HL-60/S4 treated with retinoic acid at 250 ng/mL for 4 days and 3 days (cell line): Measurements from ENCODE around the gene OR6C2.
"Not testable (repeated sequence)": the region's sequence is repeated elsewhere in the genome, so short reads cannot be mapped to it uniquely, and the experiment has no call there.

Source experiments
- in situ Hi-C: fragments of 300-500 bp; cut with MboI; formaldehyde crosslinking; loops from 2 replicates; pipeline ENCODE4 v1.7.0; 2022; ENCODE audit warnings: low sequenced_read_pairs

The OR6C2 gene

DNA sequence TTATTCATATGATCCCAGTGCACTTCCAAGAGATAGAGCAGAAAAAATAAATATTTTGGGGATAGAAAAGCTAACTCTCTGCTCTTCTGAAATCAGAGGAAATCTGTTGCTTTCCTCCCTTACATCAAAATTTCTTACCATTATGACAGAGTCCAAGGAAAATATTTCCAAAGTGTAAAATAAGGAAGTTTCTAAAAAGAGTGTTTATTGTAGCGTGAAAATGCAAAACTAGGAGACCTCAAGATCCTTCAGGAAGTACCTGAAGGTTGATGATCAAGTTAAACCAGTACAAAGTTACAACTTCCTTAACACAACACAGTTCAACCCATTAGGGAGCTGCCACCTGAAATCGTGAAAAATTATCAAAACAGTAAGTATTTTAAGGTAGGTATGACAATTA, at the start of gene OR6C2:
Gene OR6C2 (plus strand): TSS at position 301 of the 400 bp plus-strand sequence. CDS start 8,138 bp downstream, outside the sequence.
- in situ Hi-C loops: no loop called here

- in situ Hi-C loops: no loop called here
Observed at GRCh38 chr12:55396326-55396725, 47.5 kb upstream of the OR6C2 start.

DNA sequence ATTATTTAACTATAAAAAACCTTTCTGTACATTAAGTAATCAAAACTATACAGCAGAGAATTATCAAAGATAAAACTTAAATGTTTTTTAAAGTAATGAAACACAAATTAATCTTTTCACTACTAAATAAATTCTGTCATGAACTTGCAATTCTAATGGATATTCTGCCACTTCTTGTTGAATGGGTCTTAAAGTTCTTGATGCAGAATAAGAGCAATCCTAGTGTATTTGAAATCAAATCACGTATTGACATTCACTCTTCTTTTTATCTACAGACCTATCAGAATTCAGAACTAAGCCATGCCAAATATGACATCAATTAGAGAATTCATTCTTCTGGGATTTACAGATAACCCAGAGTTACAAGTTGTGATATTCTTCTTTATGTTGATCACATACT, 43.6 kb upstream of the OR6C2 start, which contains the start of gene OR6C65:
Gene OR6C65 (plus strand): TSS at position 301 of the 400 bp plus-strand sequence. CDS start 0 bp downstream, at position 301.
- in situ Hi-C loops: no loop called here

- in situ Hi-C loops: no loop called here
Observed at GRCh38 chr12:55407866-55408265, 36.0 kb upstream of the OR6C2 start.

DNA sequence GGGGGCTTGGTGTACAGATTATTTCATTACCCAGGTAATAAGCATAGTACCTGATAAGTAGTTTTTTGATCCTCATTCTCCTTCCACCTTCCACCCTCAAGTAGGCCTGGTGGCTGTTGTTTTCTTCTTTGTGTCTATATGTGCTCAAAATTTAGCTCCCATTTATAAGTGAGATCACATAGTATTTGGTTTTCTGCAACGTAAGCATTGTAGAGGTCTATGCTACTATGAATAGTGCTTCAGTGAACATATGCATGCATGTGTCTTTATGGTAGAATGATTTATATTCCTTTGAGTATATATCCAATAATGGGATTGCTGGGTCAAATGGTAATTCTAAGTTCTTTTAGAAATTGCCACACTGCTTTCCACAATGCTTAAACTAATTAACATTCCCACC, 34.7 kb upstream of the OR6C2 start:
- in situ Hi-C loops: not testable (repeated sequence)

- in situ Hi-C loops: not testable (repeated sequence)
Observed at GRCh38 chr12:55412138-55412537, 31.7 kb upstream of the OR6C2 start.

- in situ Hi-C loops: not testable (repeated sequence)
Observed at GRCh38 chr12:55413498-55414388, 30.1 kb upstream of the OR6C2 start.

DNA sequence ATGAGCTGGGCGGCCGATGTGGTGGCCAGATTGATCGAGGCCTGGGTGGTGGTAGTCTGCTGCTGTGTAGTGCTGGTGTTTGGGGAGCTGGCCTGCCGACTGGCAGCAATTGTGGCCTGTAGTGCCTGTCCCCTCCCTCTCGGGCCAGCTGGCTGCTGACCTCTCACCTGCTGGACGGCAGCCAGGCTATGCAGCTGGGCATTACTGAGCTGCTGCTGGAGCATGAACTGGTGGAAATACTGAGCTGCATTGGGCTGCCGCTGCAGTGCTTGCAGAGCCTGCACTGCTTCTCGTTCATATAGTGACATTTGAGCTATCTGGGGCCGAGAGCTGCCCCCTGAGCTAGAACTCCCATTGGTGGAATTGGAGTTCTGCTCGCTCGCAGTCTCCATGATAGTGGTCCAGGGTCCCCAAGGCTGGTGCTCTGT, 29.5 kb upstream of the OR6C2 start:
- in situ Hi-C loops: not testable (repeated sequence)

DNA sequence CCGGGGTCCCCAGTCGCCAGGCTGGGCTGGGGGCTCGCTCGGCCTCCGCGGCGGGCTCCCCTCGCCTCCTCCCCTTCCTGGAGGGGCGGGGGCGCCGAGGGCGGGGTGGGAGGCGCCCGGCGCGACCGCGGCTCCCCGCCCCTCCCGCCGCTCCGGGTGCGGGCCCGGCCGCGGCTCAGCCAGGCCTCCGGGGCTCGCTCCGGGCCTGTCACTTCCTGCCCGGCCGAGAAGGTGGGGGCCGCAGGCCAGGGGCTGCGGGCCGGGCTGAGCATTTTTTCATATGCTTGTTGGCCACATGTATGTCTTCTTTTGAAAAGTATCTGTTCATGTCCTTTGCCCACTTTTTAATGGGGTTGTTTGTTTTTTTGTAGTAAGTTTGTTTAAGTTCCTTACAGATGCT, 29.0 kb upstream of the OR6C2 start:
- in situ Hi-C loops: not testable (repeated sequence)

DNA sequence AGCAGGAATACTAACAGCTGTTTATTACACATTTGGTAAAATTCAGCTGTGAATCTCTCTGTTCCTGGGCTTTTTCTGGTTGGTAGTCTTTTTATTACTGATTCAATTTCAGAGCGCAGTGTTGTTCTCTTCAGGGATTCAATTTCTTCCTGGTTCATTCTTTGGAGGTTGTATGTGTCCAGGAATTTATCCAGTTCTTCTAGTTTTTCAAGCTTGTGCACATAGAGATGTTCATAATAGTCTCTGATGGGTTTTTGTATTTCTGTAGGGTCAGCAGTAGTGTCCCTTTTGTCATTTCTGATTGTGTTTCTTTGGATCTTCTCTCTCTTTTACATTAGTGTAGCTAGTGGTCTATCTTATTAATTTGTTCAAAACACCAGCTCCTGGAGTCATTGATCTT, 26.9 kb upstream of the OR6C2 start:
- in situ Hi-C loops: no loop called here

GRCh38 chr12:55420307-55420962, 23.4 kb upstream of the OR6C2 start:
- in situ Hi-C loops: no loop called here

DNA sequence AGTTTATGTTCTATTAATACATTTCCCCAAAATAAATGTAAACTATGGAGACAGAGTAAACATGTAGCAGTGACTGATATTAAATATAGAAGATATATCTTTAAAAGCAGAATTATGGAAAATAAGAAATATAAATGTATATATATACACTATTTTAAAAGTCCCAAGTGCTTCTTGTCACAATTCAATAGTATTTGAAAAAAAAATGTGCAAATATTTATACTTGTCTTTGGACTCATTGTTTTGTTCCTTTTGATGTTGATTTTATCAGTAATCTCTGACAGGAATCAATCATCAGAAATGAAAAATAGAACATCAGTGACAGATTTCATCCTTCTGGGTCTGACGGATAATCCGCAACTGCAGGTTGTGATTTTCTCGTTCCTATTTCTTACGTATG, 17.9 kb upstream of the OR6C2 start, which contains the start of gene OR6C76:
Gene OR6C76 (plus strand): TSS at position 301 of the 400 bp plus-strand sequence. CDS start 0 bp downstream, at position 301.
- in situ Hi-C loops: no loop called here

DNA sequence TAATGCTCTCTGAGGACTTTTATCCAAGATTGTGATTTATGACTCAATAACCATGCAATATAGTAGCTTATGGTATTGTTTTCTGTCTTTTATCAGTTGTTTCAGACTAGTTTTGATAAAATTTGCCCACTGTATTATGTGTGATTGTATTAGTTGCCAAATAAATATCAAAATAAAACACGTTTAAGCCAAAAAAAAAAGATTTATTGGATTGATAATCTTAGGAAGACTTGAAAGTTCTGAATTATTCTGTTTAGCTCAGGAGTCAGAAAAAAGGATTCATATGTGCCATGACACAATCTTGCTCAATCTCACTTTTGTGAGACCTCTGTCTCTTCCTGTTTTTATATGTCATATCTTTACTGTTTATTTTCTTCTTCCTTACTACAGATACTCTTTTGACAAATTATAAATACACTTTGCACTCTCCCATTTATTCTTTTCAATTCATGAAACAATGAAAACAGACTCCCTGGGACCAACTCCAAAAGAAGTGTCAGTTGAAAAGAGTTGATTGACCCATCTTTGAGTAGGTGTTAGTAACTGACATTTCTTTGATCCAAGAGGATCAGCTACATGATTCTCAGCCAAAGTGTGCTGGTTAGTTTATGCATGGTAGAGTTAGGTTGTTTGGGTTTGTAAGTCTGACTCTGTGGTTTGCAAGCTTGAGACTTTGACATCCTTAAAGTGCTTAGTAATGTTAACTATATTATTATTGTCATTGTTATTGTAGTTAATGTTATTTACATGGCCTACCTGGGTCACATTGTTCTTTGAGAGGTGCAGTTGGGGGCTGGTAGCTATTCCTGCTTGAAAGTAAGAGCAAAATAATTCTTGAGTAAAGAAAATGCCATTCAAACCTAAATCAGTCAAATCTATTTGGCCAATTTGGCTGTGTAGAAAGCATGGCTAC, 15.3 kb upstream of the OR6C2 start:
- in situ Hi-C loops: no loop called here

DNA sequence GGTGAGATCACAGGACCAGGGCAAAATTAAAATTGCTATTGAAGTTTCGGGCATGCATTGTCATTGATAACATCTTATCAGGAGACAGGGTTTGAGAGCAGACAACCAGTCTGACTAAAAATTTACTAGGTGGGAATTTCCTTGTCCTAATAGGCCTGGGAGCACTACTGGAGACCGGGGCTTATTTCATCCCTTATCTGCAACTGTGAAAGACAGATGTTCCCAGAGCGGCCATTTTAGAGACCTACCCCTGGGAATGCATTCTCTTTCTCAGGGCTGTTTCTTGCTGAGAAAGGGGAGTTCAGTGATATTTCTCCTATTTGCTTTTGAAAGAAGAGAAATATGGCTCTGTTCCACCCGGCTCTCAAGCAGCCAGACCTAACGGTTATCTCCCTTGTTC, 2.6 kb upstream of the OR6C2 start:
- in situ Hi-C loops: not testable (repeated sequence)

GRCh38 chr12:55445357-55445756, 1.5 kb downstream of the OR6C2 start:
- in situ Hi-C loops: no loop called here

GRCh38 chr12:55446326-55446725, 2.5 kb downstream of the OR6C2 start:
- in situ Hi-C loops: no loop called here

- in situ Hi-C loops: no loop called here
Observed at GRCh38 chr12:55448825-55449224, 4.9 kb downstream of the OR6C2 start.

GRCh38 chr12:55464926-55465325, 21.1 kb downstream of the OR6C2 start:
- in situ Hi-C loops: not testable (repeated sequence)

DNA sequence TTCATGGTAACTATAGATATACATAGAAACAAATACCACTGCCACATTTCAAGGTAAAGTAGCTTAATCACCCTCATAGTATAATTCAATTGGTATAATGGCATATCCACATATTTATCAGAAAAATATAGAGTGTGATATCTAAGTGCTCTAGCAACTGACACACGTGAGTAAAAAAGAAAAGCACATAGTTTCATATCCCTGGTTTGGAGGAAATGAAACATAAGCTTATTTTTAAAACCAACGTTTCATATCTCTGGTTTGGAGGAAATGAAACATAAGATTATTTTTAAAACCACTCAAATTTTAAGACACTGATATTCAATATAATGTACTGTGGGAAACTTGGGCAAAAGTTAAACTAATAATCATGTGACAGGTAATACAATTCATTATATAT, 24.0 kb downstream of the OR6C2 start:
- in situ Hi-C loops: no loop called here

GRCh38 chr12:55469291-55469690, 25.4 kb downstream of the OR6C2 start:
- in situ Hi-C loops: no loop called here
